Measurements from ENCODE around the gene PUS7L. TPM values are rescaled to one million over a fixed set of nuclear protein-coding genes. Genes with fewer than 3 reads are reported as not detected.

The PUS7L gene
- total RNA-seq, 2 donors from 2014 or later: 15.2 to 23.6 TPM

GRCh38 chr12:43676183-43676813 is 82.3 kb downstream of the PUS7L start:
- H3K4me3 ChIP-seq (ENCODE audit: low read length): no peak overlapping the region
- no peak overlapping the region for H3K9ac ChIP-seq (ENCODE audit: extremely low read depth, low read length, poor library complexity, severe bottlenecking)
- 68 to 84% methylated on average over 3 to 5 of the region's 5 CpGs for WGBS, 2 experiments (ENCODE audit: insufficient coverage in 1 of 2, insufficient read length in 1 of 2)
- H3K36me3 ChIP-seq (ENCODE audit: control insufficient read depth, insufficient read depth, low read length): no peaks in the 10 kb centered on the region
- H3K27me3 ChIP-seq (ENCODE audit: control insufficient read depth, insufficient read depth, low read length, poor library complexity, severe bottlenecking): no peaks in the 10 kb centered on the region
- Mint-ChIP-seq H3K27ac (no peak overlapping the region), H3K27me3 (ENCODE audit: insufficient read depth) (no peaks in the 10 kb centered on the region), H3K9me3 (no peaks in the 10 kb centered on the region), H3K36me3 (ENCODE audit: low read depth) (no peaks in the 10 kb centered on the region), H3K4me1 (no peaks in the 10 kb centered on the region), H3K4me3 (no peak overlapping the region)
- H3K4me1 ChIP-seq (ENCODE audit: control insufficient read depth, insufficient read depth, low read length): no peaks in the 10 kb centered on the region
- TF ChIP-seq, protein P1, sequence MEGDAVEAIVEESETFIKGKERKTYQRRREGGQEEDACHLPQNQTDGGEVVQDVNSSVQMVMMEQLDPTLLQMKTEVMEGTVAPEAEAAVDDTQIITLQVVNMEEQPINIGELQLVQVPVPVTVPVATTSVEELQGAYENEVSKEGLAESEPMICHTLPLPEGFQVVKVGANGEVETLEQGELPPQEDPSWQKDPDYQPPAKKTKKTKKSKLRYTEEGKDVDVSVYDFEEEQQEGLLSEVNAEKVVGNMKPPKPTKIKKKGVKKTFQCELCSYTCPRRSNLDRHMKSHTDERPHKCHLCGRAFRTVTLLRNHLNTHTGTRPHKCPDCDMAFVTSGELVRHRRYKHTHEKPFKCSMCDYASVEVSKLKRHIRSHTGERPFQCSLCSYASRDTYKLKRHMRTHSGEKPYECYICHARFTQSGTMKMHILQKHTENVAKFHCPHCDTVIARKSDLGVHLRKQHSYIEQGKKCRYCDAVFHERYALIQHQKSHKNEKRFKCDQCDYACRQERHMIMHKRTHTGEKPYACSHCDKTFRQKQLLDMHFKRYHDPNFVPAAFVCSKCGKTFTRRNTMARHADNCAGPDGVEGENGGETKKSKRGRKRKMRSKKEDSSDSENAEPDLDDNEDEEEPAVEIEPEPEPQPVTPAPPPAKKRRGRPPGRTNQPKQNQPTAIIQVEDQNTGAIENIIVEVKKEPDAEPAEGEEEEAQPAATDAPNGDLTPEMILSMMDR (conservative IDR thresholded peaks at IDR 0.05): peak; percentile 75
- H3K9me3 ChIP-seq (ENCODE audit: control insufficient read depth, low read length): no peaks in the 10 kb centered on the region
- peak; percentile 81 for DNase-seq
- no peak overlapping the region for H3K27ac ChIP-seq (ENCODE audit: low read depth, low read length)

GRCh38 chr12:43675048-43675904 is 83.3 kb downstream of the PUS7L start:
- Mint-ChIP-seq H3K36me3 (ENCODE audit: low read depth) (no peaks in the 10 kb centered on the region), H3K4me3 (no peak overlapping the region), H3K4me1 (no peaks in the 10 kb centered on the region), H3K9me3 (no peaks in the 10 kb centered on the region), H3K27me3 (ENCODE audit: insufficient read depth) (no peaks in the 10 kb centered on the region), H3K27ac (no peak overlapping the region)
- Histone ChIP-seq H3K9me3 (ENCODE audit: control insufficient read depth, low read length) (no peaks in the 10 kb centered on the region), H3K4me1 (ENCODE audit: control insufficient read depth, insufficient read depth, low read length) (no peaks in the 10 kb centered on the region), H3K27ac (ENCODE audit: low read depth, low read length) (peak overlapping the region; percentile 62), H3K27me3 (ENCODE audit: control insufficient read depth, insufficient read depth, low read length, poor library complexity, severe bottlenecking) (no peaks in the 10 kb centered on the region), H3K4me3 (ENCODE audit: low read length) (no peak overlapping the region), H3K36me3 (ENCODE audit: control insufficient read depth, insufficient read depth, low read length) (no peaks in the 10 kb centered on the region), H3K9ac (ENCODE audit: extremely low read depth, low read length, poor library complexity, severe bottlenecking) (no peak overlapping the region)
- TF ChIP-seq, protein P1 (conservative IDR thresholded peaks at IDR 0.05): no peak
- peak; percentile 71 for DNase-seq
- WGBS, 2 experiments (ENCODE audit: insufficient coverage in 1 of 2, insufficient read length in 1 of 2): 85 to 100% methylated on average over 1 to 6 of the region's 6 CpGs

DNA sequence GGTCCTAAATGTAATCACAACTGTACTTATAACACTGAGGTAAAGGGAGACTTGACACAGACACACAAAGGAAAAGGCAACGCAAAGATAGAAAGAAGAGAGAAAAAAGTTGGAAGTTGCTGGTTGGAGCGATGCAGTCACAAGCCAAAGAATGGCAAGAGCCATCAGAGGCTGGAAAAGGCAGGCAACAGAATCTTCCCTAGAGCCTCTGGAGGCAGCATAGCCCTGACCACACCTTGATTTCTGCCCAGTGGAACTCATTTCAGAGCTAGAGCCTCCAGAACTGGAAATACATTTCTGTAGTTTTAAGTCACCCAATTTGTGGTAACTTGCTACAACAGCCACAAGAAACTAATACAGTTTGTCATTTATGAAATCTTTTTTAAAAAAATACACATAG is 89.2 kb downstream of the PUS7L start:
- no peak overlapping the region for H3K27ac Mint-ChIP-seq
- H3K27me3 Mint-ChIP-seq (ENCODE audit: insufficient read depth): no peaks in the 10 kb centered on the region
- H3K4me3 Mint-ChIP-seq: no peak overlapping the region
- no peaks in the 10 kb centered on the region for H3K4me1 Mint-ChIP-seq
- H3K27me3 ChIP-seq (ENCODE audit: control insufficient read depth, insufficient read depth, low read length, poor library complexity, severe bottlenecking): no peaks in the 10 kb centered on the region
- TF ChIP-seq, protein P1 (conservative IDR thresholded peaks at IDR 0.05): no peak
- no peaks in the 10 kb centered on the region for H3K4me1 ChIP-seq (ENCODE audit: control insufficient read depth, insufficient read depth, low read length)
- WGBS, 2 experiments (ENCODE audit: insufficient coverage in 1 of 2, insufficient read length in 1 of 2): 77 to 90% methylated on average over 2 of the region's 2 CpGs
- no peak overlapping the region for H3K9ac ChIP-seq (ENCODE audit: extremely low read depth, low read length, poor library complexity, severe bottlenecking)
- H3K4me3 ChIP-seq (ENCODE audit: low read length): no peak overlapping the region
- DNase-seq: peak; percentile 58
- H3K9me3 ChIP-seq (ENCODE audit: control insufficient read depth, low read length): no peaks in the 10 kb centered on the region
- H3K36me3 ChIP-seq (ENCODE audit: control insufficient read depth, insufficient read depth, low read length): no peaks in the 10 kb centered on the region
- no peaks in the 10 kb centered on the region for H3K9me3 Mint-ChIP-seq
- H3K27ac ChIP-seq (ENCODE audit: low read depth, low read length): no peak overlapping the region
- no peaks in the 10 kb centered on the region for H3K36me3 Mint-ChIP-seq (ENCODE audit: low read depth)

Other genes with a start within 250 kb of the PUS7L start
- gene ADAMTS20, start 206.6 kb downstream of the PUS7L start, total RNA-seq: 1 to 10 TPM in 1 of 2 donors, under 1 TPM in 1; 0.70 to 1.1 TPM
- 1 to 10 TPM; 5.9 to 9.2 TPM for gene IRAK4, start 161 bp upstream of the PUS7L start, total RNA-seq
- 10 to 100 TPM; 25.1 to 28.0 TPM for gene TWF1, start 47.5 kb upstream of the PUS7L start, total RNA-seq
- gene TMEM117, start 77.3 kb upstream of the PUS7L start, total RNA-seq: 1 to 10 TPM in 1 of 2 donors, under 1 TPM in 1; 0.79 to 1.4 TPM